Ectodermal cell (in vitro differentiated cells): ENCODE data around the gene A4GNT. TPM values are rescaled to one million over a fixed set of nuclear protein-coding genes. Genes with fewer than 3 reads are reported as not detected.
A peak's percentile ranks its signal among the peaks of the same experiment; 100 is the strongest.
"Not testable (repeated sequence)": the region's sequence is repeated elsewhere in the genome, so short reads cannot be mapped to it uniquely, and the experiment has no call there.

Experiments
- H3K27ac ChIP-seq: 2 replicates; pipeline ENCODE4 v1.7.0; 2013; ENCODE audit warnings: mild to moderate bottlenecking, low read depth, low read length; ENCODE audit not compliant: insufficient read depth, poor library complexity, severe bottlenecking
- H3K27me3 ChIP-seq: 2 replicates; pipeline ENCODE4 v1.7.0; 2013; ENCODE audit warnings: mild to moderate bottlenecking, low read length; ENCODE audit not compliant: insufficient read depth, control insufficient read depth, poor library complexity, severe bottlenecking
- H3K36me3 ChIP-seq: one replicate; pipeline ENCODE4 v1.7.0; 2013; ENCODE audit warnings: low read length; ENCODE audit not compliant: control insufficient read depth, insufficient read depth
- H3K4me1 ChIP-seq: one replicate; pipeline ENCODE4 v1.7.0; 2013; ENCODE audit warnings: low read length; ENCODE audit not compliant: control insufficient read depth, insufficient read depth
- H3K4me3 ChIP-seq: 2 replicates; pipeline ENCODE4 v1.7.0; 2013; ENCODE audit warnings: low read depth, low read length, control low read depth; ENCODE audit not compliant: insufficient read depth
- H3K9me3 ChIP-seq: 2 replicates; pipeline ENCODE4 v1.7.0; 2013; ENCODE audit warnings: mild to moderate bottlenecking, low read length, moderate library complexity; ENCODE audit not compliant: control insufficient read depth
- WGBS, 2 experiments: methylation state at CpG; one replicate each; pipeline ENCODE4 v1.1.7; 2013; ENCODE audit warnings: missing lambda C conversion rate in 2 of 2; 5-methylcytosine and 5-hydroxymethylcytosine counted together
- polyA plus RNA-seq, 4 experiments: library from polyadenylated mRNA; stranded (reverse); fragments of 50-300 nt; gene quantifications; one replicate each; pipeline ENCODE4 v1.2.3, GENCODE V29; 2013

Gene A4GNT
- polyA plus RNA-seq (2013, experiment 1 of 4), result not detected
- not detected for polyA plus RNA-seq (2013, experiment 2 of 4)
- not detected for polyA plus RNA-seq (2013, experiment 3 of 4)
- polyA plus RNA-seq (2013, experiment 4 of 4), result not detected

DNA sequence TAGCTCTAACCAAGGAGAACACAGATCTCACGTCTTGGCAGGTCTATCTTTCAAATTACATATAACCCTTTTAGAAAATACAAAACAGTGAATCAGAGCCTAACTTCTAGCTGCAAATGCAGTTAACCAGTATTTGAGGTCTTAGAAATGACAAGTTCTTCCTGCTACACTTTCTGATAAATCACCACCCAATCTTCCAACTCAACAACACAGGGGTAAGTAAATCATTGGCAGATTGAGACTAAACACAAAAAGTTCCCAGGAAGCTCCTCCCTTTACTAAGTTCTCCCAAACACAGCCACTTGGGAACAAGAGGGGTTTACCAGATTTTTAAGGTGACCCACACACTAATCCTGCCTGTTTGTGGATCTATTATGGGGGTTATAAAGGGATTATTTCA lies at the start of gene A4GNT:
TSS of gene A4GNT (minus strand) at position 152 of the 400 bp plus-strand sequence. CDS start 1,134 bp downstream, outside the sequence.
- no peak within 1 kb of the TSS for H3K4me3 ChIP-seq
- WGBS, 2 experiments, result 88 to 92% methylated on average over 1 of the region's 1 CpG
- no peaks in the 10 kb centered on the region for H3K36me3 ChIP-seq
- H3K9me3 ChIP-seq, result no peaks in the 10 kb centered on the region
- no peaks in the 10 kb centered on the region for H3K4me1 ChIP-seq
- H3K27ac ChIP-seq, result no peak within 1 kb of the TSS
- no peaks in the 10 kb centered on the region for H3K27me3 ChIP-seq

- Histone ChIP-seq H3K36me3 (no peaks in the 10 kb centered on the region), H3K9me3 (no peaks in the 10 kb centered on the region), H3K27ac (no peak overlapping the region), H3K27me3 (peaks cover 16% of the 10 kb centered on the region), H3K4me3 (no peak overlapping the region), H3K4me1 (no peaks in the 10 kb centered on the region)
- WGBS, 2 experiments, result 17% methylated on average over 1 of the region's 2 CpGs
Measured at GRCh38 chr3:138180375-138181029, 48.3 kb upstream of the A4GNT start.

DNA sequence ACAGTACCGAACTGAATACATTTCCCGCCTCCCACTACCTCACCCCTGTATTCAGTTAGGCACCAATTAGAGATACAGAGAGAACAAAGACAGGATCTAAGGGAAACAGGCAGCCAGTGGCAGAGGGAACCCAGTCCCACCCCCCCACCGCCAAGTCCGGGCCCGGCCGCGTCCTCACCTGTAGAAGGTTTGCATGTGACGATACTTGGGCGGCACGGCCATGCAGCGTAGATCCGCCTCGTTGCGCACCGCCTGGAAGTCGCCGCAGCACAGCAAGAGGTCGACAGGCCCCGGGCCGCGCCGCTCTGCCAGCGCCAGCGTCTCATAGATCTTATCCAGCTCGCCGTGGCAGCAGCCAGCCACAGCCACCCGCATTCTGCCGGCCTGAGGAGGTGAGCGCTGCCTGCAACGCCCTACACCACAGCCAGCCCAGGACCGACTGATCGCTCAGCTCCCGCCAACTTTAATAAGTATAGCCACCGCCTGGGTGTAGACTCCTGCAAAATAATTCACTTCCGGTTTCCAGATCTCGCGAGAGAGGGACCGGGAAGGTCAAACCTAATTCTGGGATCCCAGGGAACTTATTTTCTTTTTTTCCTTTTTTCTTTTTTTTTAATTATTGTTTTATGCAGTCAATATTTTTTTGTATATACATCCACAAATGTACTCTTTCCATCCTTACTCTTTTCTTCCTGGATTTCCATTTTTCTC lies 42.4 kb upstream of the A4GNT start, which contains the start of gene DBR1:
TSS of gene DBR1 (minus strand) at position 501 of the 711 bp plus-strand sequence. CDS start at position 375, 126 bp downstream.
- peak within 1 kb of the TSS; percentile 50 for H3K27ac ChIP-seq
- H3K4me3 ChIP-seq, result peak within 1 kb of the TSS; percentile 85
- WGBS, 2 experiments, result 0 to 1% methylated on average over 37 to 38 of the region's 38 CpGs
- H3K4me1 ChIP-seq, result no peaks in the 10 kb centered on the region
- no peaks in the 10 kb centered on the region for H3K9me3 ChIP-seq
- H3K27me3 ChIP-seq, result no peaks in the 10 kb centered on the region
- H3K36me3 ChIP-seq, result peaks cover 3% of the 10 kb centered on the region

- peaks cover 3% of the 10 kb centered on the region for H3K36me3 ChIP-seq
- no peaks in the 10 kb centered on the region for H3K4me1 ChIP-seq
- no peaks in the 10 kb centered on the region for H3K9me3 ChIP-seq
- WGBS, 2 experiments, result 73 to 74% methylated on average over 12 to 13 of the region's 13 CpGs
- H3K4me3 ChIP-seq, result peak overlapping the region; percentile 85
- peak overlapping the region; percentile 50 for H3K27ac ChIP-seq
- no peaks in the 10 kb centered on the region for H3K27me3 ChIP-seq
Measured at GRCh38 chr3:138173769-138174420, 41.7 kb upstream of the A4GNT start.

DNA sequence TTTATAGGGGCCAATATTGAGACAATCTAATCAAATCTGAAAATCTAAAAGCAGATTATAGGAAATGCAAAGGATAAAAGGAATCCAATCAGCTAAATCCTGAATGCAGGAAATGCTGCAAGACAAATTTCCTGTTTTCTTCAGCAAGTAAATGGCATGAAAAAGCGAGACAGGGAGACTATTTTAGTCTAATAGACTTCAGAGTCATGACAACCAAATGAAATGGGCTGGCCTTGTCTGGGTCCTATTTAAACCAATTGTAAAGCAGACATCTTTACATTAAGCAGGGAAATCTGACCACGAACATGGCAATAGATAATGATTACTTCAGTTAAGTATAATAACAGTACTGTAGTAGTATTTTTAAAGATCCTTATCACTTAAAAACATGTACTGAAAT lies 40.4 kb upstream of the A4GNT start:
- Histone ChIP-seq H3K4me1 (no peaks in the 10 kb centered on the region), H3K27ac (no peak overlapping the region), H3K9me3 (no peaks in the 10 kb centered on the region), H3K27me3 (no peaks in the 10 kb centered on the region), H3K36me3 (peaks cover 3% of the 10 kb centered on the region), H3K4me3 (no peak overlapping the region)
- WGBS, 2 experiments, result 99 to 100% methylated on average over 1 to 2 of the region's 2 CpGs

DNA sequence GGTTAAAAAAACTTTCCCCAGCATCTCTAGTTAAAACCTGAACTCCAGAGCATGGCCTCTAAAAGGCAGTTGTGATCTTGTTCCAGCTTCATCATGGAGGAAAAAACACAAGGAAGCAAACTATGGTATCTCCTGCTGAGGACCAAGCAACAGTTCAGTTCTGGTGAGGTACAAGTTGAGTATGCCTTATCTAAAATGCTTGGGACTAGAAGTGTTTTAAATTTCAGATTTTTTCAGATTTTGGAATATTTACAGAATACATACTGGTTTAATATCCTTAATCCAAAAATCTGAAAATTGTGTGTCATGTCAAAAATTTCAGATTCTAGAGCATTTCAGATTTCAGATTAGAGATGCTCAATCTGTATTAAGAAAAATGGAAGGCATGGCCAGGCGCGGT lies 32.9 kb upstream of the A4GNT start:
- Histone ChIP-seq H3K36me3 (peaks cover 32% of the 10 kb centered on the region), H3K4me3 (no peak overlapping the region), H3K4me1 (no peaks in the 10 kb centered on the region), H3K27ac (no peak overlapping the region), H3K9me3 (no peaks in the 10 kb centered on the region), H3K27me3 (no peaks in the 10 kb centered on the region)
- WGBS, 2 experiments, result 99% methylated on average over 2 of the region's 2 CpGs

- H3K27me3 ChIP-seq, result no peaks in the 10 kb centered on the region
- 85 to 91% methylated on average over 4 of the region's 4 CpGs for WGBS, 2 experiments
- H3K4me1 ChIP-seq, result no peaks in the 10 kb centered on the region
Measured at GRCh38 chr3:138157743-138158142, 25.6 kb upstream of the A4GNT start.

DNA sequence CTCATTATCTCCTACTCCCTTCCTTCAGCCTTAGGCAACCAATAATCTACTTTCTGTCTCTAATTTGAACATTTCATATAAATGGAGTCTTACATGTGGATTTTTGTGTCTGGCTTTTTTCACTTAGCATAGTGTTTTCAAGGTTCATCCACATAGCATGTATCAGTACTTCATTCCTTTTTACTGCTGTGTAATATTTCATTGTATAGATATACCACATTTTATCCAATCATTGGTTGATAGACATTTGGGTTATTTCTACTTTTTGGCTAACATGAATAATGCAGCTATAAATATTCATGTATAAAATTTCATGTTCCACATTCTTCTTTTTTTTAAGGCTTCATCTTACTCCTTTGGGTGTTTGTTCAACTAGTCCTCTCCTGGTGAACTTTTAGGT lies 22.3 kb upstream of the A4GNT start:
- H3K4me3 ChIP-seq, result no peak overlapping the region
- no peaks in the 10 kb centered on the region for H3K9me3 ChIP-seq
- no peaks in the 10 kb centered on the region for H3K4me1 ChIP-seq
- H3K36me3 ChIP-seq, result no peaks in the 10 kb centered on the region
- no peaks in the 10 kb centered on the region for H3K27me3 ChIP-seq
- no peak overlapping the region for H3K27ac ChIP-seq

More at GRCh38 chr3:138157743-138158142, 25.6 kb upstream of the A4GNT start:
- Histone ChIP-seq H3K4me3 (no peak overlapping the region), H3K9me3 (no peaks in the 10 kb centered on the region), H3K27ac (no peak overlapping the region), H3K36me3 (peaks cover 7% of the 10 kb centered on the region)

- Histone ChIP-seq H3K4me3 (no peak overlapping the region), H3K4me1 (no peaks in the 10 kb centered on the region), H3K9me3 (no peaks in the 10 kb centered on the region), H3K27me3 (no peaks in the 10 kb centered on the region), H3K36me3 (no peaks in the 10 kb centered on the region), H3K27ac (no peak overlapping the region)
- WGBS, 2 experiments, result 84 to 91% methylated on average over 4 of the region's 4 CpGs
Measured at GRCh38 chr3:138148503-138148902, 16.3 kb upstream of the A4GNT start.

- not testable (repeated sequence) for H3K4me1 ChIP-seq, H3K27me3 ChIP-seq, H3K4me3 ChIP-seq, H3K27ac ChIP-seq, H3K9me3 ChIP-seq, H3K36me3 ChIP-seq
- 82 to 90% methylated on average over 3 of the region's 3 CpGs for WGBS, 2 experiments
Measured at GRCh38 chr3:138142181-138142580, 10.0 kb upstream of the A4GNT start.
